HEK293 (cell line): ENCODE data around the gene HOXD12.

ENCODE experiments used
- EGR2 ChIP-seq: fragments of 450-650 bp; formaldehyde crosslinking; IDR thresholded peaks from 2 replicates; pipeline ENCODE4 v1.5.1; 2016; ENCODE audit warnings: low read depth, missing biosample characterization, missing genetic modification characterization
- GLI2 ChIP-seq: fragments of 450-650 bp; formaldehyde crosslinking; IDR thresholded peaks from 2 replicates; pipeline ENCODE4; 2017; ENCODE audit warnings: missing biosample characterization, missing genetic modification characterization, low read depth, borderline replicate concordance
- GLI4 ChIP-seq: fragments of 450-650 bp; formaldehyde crosslinking; IDR thresholded peaks from 2 replicates; pipeline ENCODE4 v1.5.1; 2016; ENCODE audit warnings: missing biosample characterization, missing genetic modification characterization
- GLIS2 ChIP-seq: fragments of 450-650 bp; formaldehyde crosslinking; IDR thresholded peaks from 2 replicates; pipeline ENCODE4 v1.5.1; 2016; ENCODE audit warnings: missing biosample characterization, missing genetic modification characterization
- SCRT1 ChIP-seq: fragments of 450-650 bp; formaldehyde crosslinking; IDR thresholded peaks from 2 replicates; pipeline ENCODE4 v1.5.1; 2016; ENCODE audit warnings: missing biosample characterization, missing genetic modification characterization, borderline replicate concordance
- SETDB1 ChIP-seq: IDR thresholded peaks from one replicate; pipeline ENCODE4 v1.6.1; 2017; ENCODE audit warnings: mild to moderate bottlenecking, low read length, moderate library complexity, mixed read lengths; ENCODE audit not compliant: insufficient read length
- YY2 ChIP-seq: fragments of 450-650 bp; formaldehyde crosslinking; IDR thresholded peaks from 2 replicates; pipeline ENCODE4 v1.5.1; 2016; ENCODE audit warnings: missing biosample characterization, missing genetic modification characterization
- ZBTB48 ChIP-seq: fragments of 450-650 bp; formaldehyde crosslinking; IDR thresholded peaks from 2 replicates; pipeline ENCODE4 v1.5.1; 2016; ENCODE audit warnings: missing biosample characterization, missing genetic modification characterization
- ZFP3 ChIP-seq: fragments of 450-650 bp; formaldehyde crosslinking; IDR thresholded peaks from 2 replicates; pipeline ENCODE4 v1.5.1; 2016; ENCODE audit warnings: low read depth, missing biosample characterization, missing genetic modification characterization
- ZFP37 ChIP-seq: fragments of 450-650 bp; formaldehyde crosslinking; IDR thresholded peaks from 2 replicates; pipeline ENCODE4 v1.5.1; 2016; ENCODE audit warnings: missing biosample characterization, missing genetic modification characterization
- ZNF112 ChIP-seq: fragments of 450-650 bp; formaldehyde crosslinking; IDR thresholded peaks from 2 replicates; pipeline ENCODE4 v1.5.0; 2017; ENCODE audit warnings: missing biosample characterization, missing genetic modification characterization
- ZNF121 ChIP-seq: fragments of 450-650 bp; formaldehyde crosslinking; IDR thresholded peaks from 2 replicates; pipeline ENCODE4 v1.5.1; 2016; ENCODE audit warnings: missing biosample characterization, missing genetic modification characterization
- ZNF132 ChIP-seq: fragments of 450-650 bp; formaldehyde crosslinking; IDR thresholded peaks from 2 replicates; pipeline ENCODE4 v1.5.1; 2017; ENCODE audit warnings: missing biosample characterization, missing genetic modification characterization, borderline replicate concordance
- ZNF133 ChIP-seq: fragments of 450-650 bp; formaldehyde crosslinking; IDR thresholded peaks from 2 replicates; pipeline ENCODE4 v1.5.1; 2016; ENCODE audit warnings: missing biosample characterization, missing genetic modification characterization
- ZNF155 ChIP-seq: fragments of 450-650 bp; formaldehyde crosslinking; IDR thresholded peaks from 2 replicates; pipeline ENCODE4 v1.5.1; 2016; ENCODE audit warnings: missing biosample characterization, missing genetic modification characterization
- ZNF169 ChIP-seq: fragments of 450-650 bp; formaldehyde crosslinking; IDR thresholded peaks from 2 replicates; pipeline ENCODE4 v1.5.1; 2016; ENCODE audit warnings: missing biosample characterization, missing genetic modification characterization
- ZNF174 ChIP-seq: fragments of 450-650 bp; formaldehyde crosslinking; IDR thresholded peaks from 2 replicates; pipeline ENCODE4 v1.5.0; 2017; ENCODE audit warnings: missing biosample characterization, mild to moderate bottlenecking, missing genetic modification characterization
- ZNF239 ChIP-seq: fragments of 450-650 bp; formaldehyde crosslinking; IDR thresholded peaks from 2 replicates; pipeline ENCODE4 v1.5.1; 2016; ENCODE audit warnings: missing biosample characterization, missing genetic modification characterization
- ZNF302 ChIP-seq: fragments of 450-650 bp; formaldehyde crosslinking; IDR thresholded peaks from 2 replicates; pipeline ENCODE4 v1.5.1; 2016; ENCODE audit warnings: missing biosample characterization, missing genetic modification characterization, low read depth
- ZNF311 ChIP-seq: fragments of 450-650 bp; formaldehyde crosslinking; IDR thresholded peaks from 2 replicates; pipeline ENCODE4 v1.5.1; 2017; ENCODE audit warnings: missing biosample characterization, missing genetic modification characterization, borderline replicate concordance
- ZNF404 ChIP-seq: fragments of 450-650 bp; formaldehyde crosslinking; IDR thresholded peaks from 2 replicates; pipeline ENCODE4 v1.5.1; 2017; ENCODE audit warnings: missing biosample characterization, missing genetic modification characterization
- ZNF423 ChIP-seq: fragments of 450-650 bp; formaldehyde crosslinking; IDR thresholded peaks from 2 replicates; pipeline ENCODE4 v1.5.1; 2016; ENCODE audit warnings: missing biosample characterization, missing genetic modification characterization
- ZNF529 ChIP-seq: fragments of 450-650 bp; formaldehyde crosslinking; IDR thresholded peaks from 2 replicates; pipeline ENCODE4 v1.5.1; 2017; ENCODE audit warnings: missing genetic modification characterization, missing biosample characterization; ENCODE audit not compliant: insufficient replicate concordance
- ZNF610 ChIP-seq: fragments of 450-650 bp; formaldehyde crosslinking; IDR thresholded peaks from 2 replicates; pipeline ENCODE4 v1.5.1; 2016; ENCODE audit warnings: missing biosample characterization, missing genetic modification characterization, borderline replicate concordance
- ZNF654 ChIP-seq: fragments of 450-650 bp; formaldehyde crosslinking; IDR thresholded peaks from 2 replicates; pipeline ENCODE4 v1.5.1; 2016; ENCODE audit warnings: low read depth, missing biosample characterization, missing genetic modification characterization
- ZNF658 ChIP-seq: fragments of 450-650 bp; formaldehyde crosslinking; IDR thresholded peaks from 2 replicates; pipeline ENCODE4; 2016; ENCODE audit warnings: missing biosample characterization, missing genetic modification characterization
- ZNF768 ChIP-seq: fragments of 450-650 bp; formaldehyde crosslinking; IDR thresholded peaks from 2 replicates; pipeline ENCODE4 v1.5.1; 2018; ENCODE audit warnings: missing biosample characterization, mild to moderate bottlenecking, missing genetic modification characterization
- ZNF791 ChIP-seq: fragments of 450-650 bp; formaldehyde crosslinking; IDR thresholded peaks from 2 replicates; pipeline ENCODE4 v1.5.1; 2016; ENCODE audit warnings: missing biosample characterization, missing genetic modification characterization
- ZSCAN23 ChIP-seq: fragments of 450-650 bp; formaldehyde crosslinking; IDR thresholded peaks from 2 replicates; pipeline ENCODE4 v1.5.1; 2016; ENCODE audit warnings: missing biosample characterization, missing genetic modification characterization
- TF ChIP-seq, protein P1 (sequence below): fragments of 450-650 bp; formaldehyde crosslinking; IDR thresholded peaks from 2 replicates; pipeline ENCODE4 v1.5.1; 2017; ENCODE audit warnings: missing biosample characterization, missing genetic modification characterization
- TF ChIP-seq, protein P2 (sequence below): fragments of 450-650 bp; formaldehyde crosslinking; IDR thresholded peaks from 2 replicates; pipeline ENCODE4 v1.5.1; 2016; ENCODE audit warnings: missing biosample characterization, missing genetic modification characterization
- TF ChIP-seq, protein P3 (sequence below): fragments of 450-650 bp; IDR thresholded peaks from 2 replicates; pipeline ENCODE4 v1.5.1; 2018; ENCODE audit warnings: missing biosample characterization, mild to moderate bottlenecking, missing genetic modification characterization

HOXD12 gene

DNA sequence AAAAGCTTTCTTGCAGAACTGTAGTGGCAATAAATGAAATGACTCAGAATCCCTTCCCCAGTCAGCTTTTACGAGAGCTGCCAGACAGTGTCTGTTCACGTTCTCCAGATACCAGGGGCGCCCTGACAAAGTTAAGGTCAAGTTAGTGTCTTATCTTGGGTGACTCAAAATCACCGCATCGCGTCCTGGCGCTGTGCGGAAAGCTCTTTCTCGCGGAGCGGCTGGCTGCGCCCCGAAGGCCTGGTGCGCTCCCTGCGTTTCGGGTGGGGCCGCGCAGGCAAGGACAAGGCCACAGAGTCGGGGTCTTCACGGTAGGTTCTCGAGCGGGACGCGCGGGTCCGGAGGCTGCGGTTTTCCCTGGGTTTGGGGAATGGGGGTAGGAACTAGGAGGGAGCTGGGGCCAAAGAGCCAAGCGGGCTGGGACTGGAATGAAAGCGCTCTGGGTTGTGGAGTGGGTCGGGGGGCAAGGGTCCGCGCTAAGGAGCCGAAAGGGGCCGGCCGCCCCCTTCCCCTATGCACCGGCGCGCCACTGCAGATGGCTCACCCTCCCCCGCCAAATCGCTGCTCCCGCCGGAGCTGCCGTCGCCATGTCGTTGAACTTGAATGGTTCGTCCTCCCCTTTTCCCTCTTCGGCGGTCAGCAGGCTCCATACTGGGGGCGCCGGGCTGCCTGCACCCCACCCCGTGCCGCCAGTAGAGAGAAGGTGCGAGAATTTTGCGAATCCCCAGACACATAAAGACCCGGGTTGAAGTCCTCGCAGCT lies 4.9 kb downstream of the HOXD12 start (continued):
- TF ChIP-seq ZNF239 (tag by site-specific recombination) (no peak), ZFP3 (no peak), SETDB1 (no peak), ZNF529 (tag by site-specific recombination) (no peak), YY2 (tag by site-specific recombination) (no peak), ZNF311 (tag by site-specific recombination) (no peak), ZNF121 (tag by site-specific recombination) (no peak), ZNF112 (no peak), ZNF404 (tag by site-specific recombination) (no peak), ZNF610 (tag by site-specific recombination) (no peak; the same call in 1 of the 2 replicates), ZNF174 (tag by site-specific recombination) (no peak), ZNF132 (tag by site-specific recombination) (no peak), EGR2 (tag by site-specific recombination) (no peak), ZNF654 (tag by site-specific recombination) (no peak), ZNF768 (no peak), ZNF169 (tag by site-specific recombination) (no peak), GLI2 (tag by site-specific recombination) (no peak), ZNF658 (tag by site-specific recombination) (no peak), ZSCAN23 (tag by site-specific recombination) (no peak), SCRT1 (tag by site-specific recombination) (no peak), ZFP37 (tag by site-specific recombination) (peak; percentile 30; the same call in 1 of the 2 replicates), GLI4 (no peak), GLIS2 (tag by site-specific recombination) (no peak), ZBTB48 (tag by site-specific recombination) (no peak), ZNF155 (tag by site-specific recombination) (no peak), ZNF133 (no peak), ZNF423 (tag by site-specific recombination) (no peak), ZNF302 (no peak), ZNF791 (tag by site-specific recombination) (no peak)
- TF ChIP-seq, protein P1, sequence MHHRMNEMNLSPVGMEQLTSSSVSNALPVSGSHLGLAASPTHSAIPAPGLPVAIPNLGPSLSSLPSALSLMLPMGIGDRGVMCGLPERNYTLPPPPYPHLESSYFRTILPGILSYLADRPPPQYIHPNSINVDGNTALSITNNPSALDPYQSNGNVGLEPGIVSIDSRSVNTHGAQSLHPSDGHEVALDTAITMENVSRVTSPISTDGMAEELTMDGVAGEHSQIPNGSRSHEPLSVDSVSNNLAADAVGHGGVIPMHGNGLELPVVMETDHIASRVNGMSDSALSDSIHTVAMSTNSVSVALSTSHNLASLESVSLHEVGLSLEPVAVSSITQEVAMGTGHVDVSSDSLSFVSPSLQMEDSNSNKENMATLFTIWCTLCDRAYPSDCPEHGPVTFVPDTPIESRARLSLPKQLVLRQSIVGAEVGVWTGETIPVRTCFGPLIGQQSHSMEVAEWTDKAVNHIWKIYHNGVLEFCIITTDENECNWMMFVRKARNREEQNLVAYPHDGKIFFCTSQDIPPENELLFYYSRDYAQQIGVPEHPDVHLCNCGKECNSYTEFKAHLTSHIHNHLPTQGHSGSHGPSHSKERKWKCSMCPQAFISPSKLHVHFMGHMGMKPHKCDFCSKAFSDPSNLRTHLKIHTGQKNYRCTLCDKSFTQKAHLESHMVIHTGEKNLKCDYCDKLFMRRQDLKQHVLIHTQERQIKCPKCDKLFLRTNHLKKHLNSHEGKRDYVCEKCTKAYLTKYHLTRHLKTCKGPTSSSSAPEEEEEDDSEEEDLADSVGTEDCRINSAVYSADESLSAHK (tag by site-specific recombination), result peak; percentile 59
- TF ChIP-seq, protein P2, sequence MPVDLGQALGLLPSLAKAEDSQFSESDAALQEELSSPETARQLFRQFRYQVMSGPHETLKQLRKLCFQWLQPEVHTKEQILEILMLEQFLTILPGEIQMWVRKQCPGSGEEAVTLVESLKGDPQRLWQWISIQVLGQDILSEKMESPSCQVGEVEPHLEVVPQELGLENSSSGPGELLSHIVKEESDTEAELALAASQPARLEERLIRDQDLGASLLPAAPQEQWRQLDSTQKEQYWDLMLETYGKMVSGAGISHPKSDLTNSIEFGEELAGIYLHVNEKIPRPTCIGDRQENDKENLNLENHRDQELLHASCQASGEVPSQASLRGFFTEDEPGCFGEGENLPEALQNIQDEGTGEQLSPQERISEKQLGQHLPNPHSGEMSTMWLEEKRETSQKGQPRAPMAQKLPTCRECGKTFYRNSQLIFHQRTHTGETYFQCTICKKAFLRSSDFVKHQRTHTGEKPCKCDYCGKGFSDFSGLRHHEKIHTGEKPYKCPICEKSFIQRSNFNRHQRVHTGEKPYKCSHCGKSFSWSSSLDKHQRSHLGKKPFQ (tag by site-specific recombination), result no peak
- TF ChIP-seq, protein P3, sequence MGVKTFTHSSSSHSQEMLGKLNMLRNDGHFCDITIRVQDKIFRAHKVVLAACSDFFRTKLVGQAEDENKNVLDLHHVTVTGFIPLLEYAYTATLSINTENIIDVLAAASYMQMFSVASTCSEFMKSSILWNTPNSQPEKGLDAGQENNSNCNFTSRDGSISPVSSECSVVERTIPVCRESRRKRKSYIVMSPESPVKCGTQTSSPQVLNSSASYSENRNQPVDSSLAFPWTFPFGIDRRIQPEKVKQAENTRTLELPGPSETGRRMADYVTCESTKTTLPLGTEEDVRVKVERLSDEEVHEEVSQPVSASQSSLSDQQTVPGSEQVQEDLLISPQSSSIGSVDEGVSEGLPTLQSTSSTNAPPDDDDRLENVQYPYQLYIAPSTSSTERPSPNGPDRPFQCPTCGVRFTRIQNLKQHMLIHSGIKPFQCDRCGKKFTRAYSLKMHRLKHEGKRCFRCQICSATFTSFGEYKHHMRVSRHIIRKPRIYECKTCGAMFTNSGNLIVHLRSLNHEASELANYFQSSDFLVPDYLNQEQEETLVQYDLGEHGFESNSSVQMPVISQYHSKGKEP (tag by site-specific recombination), result peak; percentile 52; the same call in 1 of the 2 replicates
